Measurements from ENCODE around the gene SCD5.

The SCD5 gene

GRCh38 chr4:82630079-82630478 is 168.5 kb downstream of the SCD5 start:
- DNase-seq (ENCODE audit: low read depth), result no peak

- DNase-seq (ENCODE audit: low read depth), result no peak
Measured at GRCh38 chr4:82629238-82630000, 169.2 kb downstream of the SCD5 start.

GRCh38 chr4:82626251-82626868 is 172.2 kb downstream of the SCD5 start:
- DNase-seq (ENCODE audit: low read depth), result no peak

GRCh38 chr4:82624819-82625218 is 173.8 kb downstream of the SCD5 start:
- DNase-seq (ENCODE audit: low read depth), result no peak

- DNase-seq (ENCODE audit: low read depth), result no peak
Measured at GRCh38 chr4:82623121-82623683, 175.4 kb downstream of the SCD5 start.

GRCh38 chr4:82621251-82621650 is 177.3 kb downstream of the SCD5 start:
- no peak for DNase-seq (ENCODE audit: low read depth)

GRCh38 chr4:82620126-82620735 is 178.4 kb downstream of the SCD5 start:
- no peak for DNase-seq (ENCODE audit: low read depth)

- DNase-seq (ENCODE audit: low read depth), result no peak
Measured at GRCh38 chr4:82618103-82618720, 180.4 kb downstream of the SCD5 start.

- DNase-seq (ENCODE audit: low read depth), result no peak
Measured at GRCh38 chr4:82614838-82615449, 183.7 kb downstream of the SCD5 start.

- no peak for DNase-seq (ENCODE audit: low read depth)
Measured at GRCh38 chr4:82613121-82613520, 185.5 kb downstream of the SCD5 start.

- DNase-seq (ENCODE audit: low read depth), result no peak
Measured at GRCh38 chr4:82611982-82612381, 186.6 kb downstream of the SCD5 start.

- DNase-seq (ENCODE audit: low read depth), result no peak
Measured at GRCh38 chr4:82611527-82611926, 187.1 kb downstream of the SCD5 start.

GRCh38 chr4:82610041-82610440 is 188.6 kb downstream of the SCD5 start:
- DNase-seq (ENCODE audit: low read depth), result no peak

- DNase-seq (ENCODE audit: low read depth), result no peak
Measured at GRCh38 chr4:82606622-82607021, 192.0 kb downstream of the SCD5 start.

GRCh38 chr4:82604522-82604921 is 194.1 kb downstream of the SCD5 start:
- DNase-seq (ENCODE audit: low read depth), result no peak

GRCh38 chr4:82601242-82602015 is 197.2 kb downstream of the SCD5 start:
- no peak for DNase-seq (ENCODE audit: low read depth)

- no peak for DNase-seq (ENCODE audit: low read depth)
Measured at GRCh38 chr4:82599336-82599735, 199.3 kb downstream of the SCD5 start.

- no peak for DNase-seq (ENCODE audit: low read depth)
Measured at GRCh38 chr4:82594456-82594855, 204.1 kb downstream of the SCD5 start.

- DNase-seq (ENCODE audit: low read depth), result no peak
Measured at GRCh38 chr4:82593411-82593810, 205.2 kb downstream of the SCD5 start.

GRCh38 chr4:82592639-82593038 is 206.0 kb downstream of the SCD5 start:
- DNase-seq (ENCODE audit: low read depth), result no peak

GRCh38 chr4:82591592-82591991 is 207.0 kb downstream of the SCD5 start:
- DNase-seq (ENCODE audit: low read depth), result no peak

Data from stimulated activated CD8-positive, alpha-beta memory T cell treated with anti-CD3 and anti-CD28 coated beads, Interleukin-12 subunit alpha, Interleukin-12 subunit beta, amount 100 ng/mL, for 4 hours (primary cell).